HG03045 (cell line): ENCODE measurements around the gene SEMG2.

ENCODE experiments used
- ATAC-seq: cut with Tn5 transposase; IDR thresholded peaks from one replicate; pipeline ENCODE4 v1.9.1; 2021; ENCODE audit warnings: mild to moderate bottlenecking, moderate library complexity; ENCODE audit not compliant: unreplicated experiment

Gene SEMG2

GRCh38 chr20:45221076-45221475 is at the start of gene SEMG2:
Gene SEMG2 (plus strand): TSS chr20:45221373. CDS start chr20:45221390, 17 bp downstream.
- ATAC-seq = no peak

GRCh38 chr20:45173522-45173921 is 47.7 kb upstream of the SEMG2 start:
- no peak for ATAC-seq

- no peak for ATAC-seq
Measured at GRCh38 chr20:45174434-45175364, 46.5 kb upstream of the SEMG2 start, which contains the start of gene PI3. Gene PI3 (plus strand): TSS chr20:45174902. CDS start chr20:45174923, 21 bp downstream.

GRCh38 chr20:45176526-45177267 is 44.5 kb upstream of the SEMG2 start:
- no peak for ATAC-seq

GRCh38 chr20:45179166-45179565 is 42.0 kb upstream of the SEMG2 start:
- no peak for ATAC-seq

GRCh38 chr20:45181639-45182038 is 39.5 kb upstream of the SEMG2 start:
- ATAC-seq = no peak

- ATAC-seq = no peak
Measured at GRCh38 chr20:45183084-45183483, 38.1 kb upstream of the SEMG2 start.

- ATAC-seq = no peak
Measured at GRCh38 chr20:45187693-45188092, 33.5 kb upstream of the SEMG2 start.

GRCh38 chr20:45189067-45189609 is 32.0 kb upstream of the SEMG2 start:
- ATAC-seq = no peak

- no peak for ATAC-seq
Measured at GRCh38 chr20:45189861-45190260, 31.3 kb upstream of the SEMG2 start.

- no peak for ATAC-seq
Measured at GRCh38 chr20:45191926-45192325, 29.2 kb upstream of the SEMG2 start.

- ATAC-seq = no peak
Measured at GRCh38 chr20:45193331-45193730, 27.8 kb upstream of the SEMG2 start.

- ATAC-seq = no peak
Measured at GRCh38 chr20:45206725-45207124, 14.4 kb upstream of the SEMG2 start, which contains the start of gene SEMG1. Gene SEMG1 (plus strand): TSS chr20:45207033. CDS start chr20:45207054, 21 bp downstream.

- no peak for ATAC-seq
Measured at GRCh38 chr20:45209924-45210323, 11.2 kb upstream of the SEMG2 start.

GRCh38 chr20:45211569-45212474 is 9.4 kb upstream of the SEMG2 start:
- ATAC-seq = no peak

- no peak for ATAC-seq
Measured at GRCh38 chr20:45212836-45213235, 8.3 kb upstream of the SEMG2 start.

GRCh38 chr20:45218124-45218523 is 3.0 kb upstream of the SEMG2 start:
- ATAC-seq = no peak

GRCh38 chr20:45218636-45219035 is 2.5 kb upstream of the SEMG2 start:
- no peak for ATAC-seq

- ATAC-seq = no peak
Measured at GRCh38 chr20:45223136-45223535, 2.0 kb downstream of the SEMG2 start.

GRCh38 chr20:45226287-45226686 is 5.1 kb downstream of the SEMG2 start:
- ATAC-seq = no peak
